GF-D8 (cell line): ENCODE measurements around the gene COA6.
A peak's percentile ranks its signal among the peaks of the same experiment; 100 is the strongest.
"Not testable (repeated sequence)": the region's sequence is repeated elsewhere in the genome, so short reads cannot be mapped to it uniquely, and the experiment has no call there.

ENCODE experiments used
- DNase-seq: peaks from one replicate; lab custom pipeline; 2025; lab: John Stamatoyannopoulos, UW

The COA6 gene, protein sequence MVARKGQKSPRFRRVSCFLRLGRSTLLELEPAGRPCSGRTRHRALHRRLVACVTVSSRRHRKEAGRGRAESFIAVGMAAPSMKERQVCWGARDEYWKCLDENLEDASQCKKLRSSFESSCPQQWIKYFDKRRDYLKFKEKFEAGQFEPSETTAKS

DNA sequence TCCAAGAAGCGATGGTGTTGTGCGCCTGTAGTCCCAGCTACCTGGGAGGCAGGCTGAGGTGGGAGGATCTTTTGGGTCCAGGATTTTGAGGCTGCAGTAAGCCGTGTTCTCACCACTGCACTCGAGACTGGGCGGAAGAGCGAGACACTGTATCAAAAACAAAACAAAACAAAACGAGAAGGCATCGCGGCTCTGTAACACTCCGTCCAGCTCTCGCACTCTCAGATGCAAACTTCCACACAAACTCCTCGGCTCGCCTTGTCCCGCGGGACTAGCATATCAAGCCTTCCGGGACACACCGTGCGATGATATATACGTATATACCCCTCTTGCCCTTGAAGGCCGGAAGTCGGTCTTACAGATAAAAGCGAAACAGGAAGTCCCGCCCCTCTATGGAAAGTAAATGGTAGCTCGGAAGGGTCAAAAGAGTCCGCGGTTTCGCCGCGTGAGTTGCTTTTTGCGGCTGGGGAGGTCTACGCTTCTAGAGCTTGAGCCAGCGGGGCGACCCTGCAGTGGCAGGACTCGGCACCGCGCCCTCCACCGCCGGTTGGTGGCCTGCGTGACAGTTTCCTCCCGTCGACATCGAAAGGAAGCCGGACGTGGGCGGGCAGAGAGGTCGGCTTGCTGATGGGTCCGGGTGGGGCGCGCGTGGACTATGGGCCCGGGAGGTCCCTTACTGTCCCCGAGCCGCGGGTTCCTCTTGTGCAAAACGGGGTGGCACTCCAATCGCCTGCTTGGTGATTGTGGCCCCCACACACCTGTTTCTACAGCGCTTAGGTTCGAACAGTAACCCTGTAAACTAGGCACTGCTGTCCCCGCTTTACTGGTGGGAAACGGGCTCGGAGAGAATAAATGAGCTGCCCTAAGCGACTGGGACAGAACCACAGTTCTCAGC, at the start of gene COA6:
Gene COA6, plus strand, starts transcription at position 393 of the 895 bp plus-strand sequence. Its CDS starts 11 bp downstream, at position 404.
- peak; percentile 97 for DNase-seq

DNA sequence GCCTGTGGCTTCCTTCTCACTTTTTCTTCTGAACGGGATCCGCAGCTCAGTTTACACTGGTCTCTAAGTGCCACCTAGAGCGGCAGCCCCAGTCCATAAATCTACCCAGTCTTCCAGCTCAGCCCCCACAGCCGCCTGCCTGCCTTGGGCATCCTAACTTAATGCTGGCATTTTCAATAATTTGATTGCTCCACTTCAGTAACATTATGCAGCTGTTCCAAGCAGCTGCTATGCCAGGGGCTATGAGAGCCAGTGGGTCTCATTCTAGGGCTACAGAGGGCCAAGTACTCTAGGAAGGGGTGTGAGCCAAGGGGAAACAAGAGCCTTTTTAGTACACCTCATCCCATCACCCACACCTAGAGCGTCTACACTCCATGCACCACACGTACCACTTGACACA, 48.4 kb upstream of the COA6 start:
- no peak for DNase-seq

DNA sequence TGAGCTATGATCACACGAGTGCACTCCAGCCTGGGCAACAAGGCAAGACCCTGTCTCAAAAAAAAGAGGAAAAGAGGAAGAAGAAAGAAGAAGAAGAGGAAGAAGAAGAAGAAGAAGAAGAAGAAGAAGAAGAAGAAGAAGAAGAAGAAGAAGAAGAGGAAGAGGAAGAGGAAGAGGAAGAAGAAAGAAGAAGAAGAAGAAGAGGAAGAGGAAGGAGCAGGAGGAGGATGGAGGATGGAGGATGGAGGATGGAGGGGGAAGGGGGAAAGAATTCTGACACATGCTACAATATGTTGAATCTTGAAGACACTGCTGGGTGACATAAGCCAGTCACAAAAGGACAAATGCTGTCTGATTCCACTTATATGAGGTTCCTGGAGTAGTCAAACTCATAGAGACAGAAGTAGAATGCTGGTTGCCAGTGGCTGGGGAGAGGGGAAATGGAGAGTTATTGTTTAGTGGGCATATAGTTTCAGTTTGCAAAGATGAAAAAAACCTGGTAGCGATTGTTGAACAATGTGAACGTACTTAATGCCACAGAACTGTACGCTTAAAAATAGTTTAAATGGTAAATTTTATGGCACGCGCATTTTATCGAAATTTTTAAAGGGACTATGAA, 47.3 kb upstream of the COA6 start:
- no peak for DNase-seq

DNA sequence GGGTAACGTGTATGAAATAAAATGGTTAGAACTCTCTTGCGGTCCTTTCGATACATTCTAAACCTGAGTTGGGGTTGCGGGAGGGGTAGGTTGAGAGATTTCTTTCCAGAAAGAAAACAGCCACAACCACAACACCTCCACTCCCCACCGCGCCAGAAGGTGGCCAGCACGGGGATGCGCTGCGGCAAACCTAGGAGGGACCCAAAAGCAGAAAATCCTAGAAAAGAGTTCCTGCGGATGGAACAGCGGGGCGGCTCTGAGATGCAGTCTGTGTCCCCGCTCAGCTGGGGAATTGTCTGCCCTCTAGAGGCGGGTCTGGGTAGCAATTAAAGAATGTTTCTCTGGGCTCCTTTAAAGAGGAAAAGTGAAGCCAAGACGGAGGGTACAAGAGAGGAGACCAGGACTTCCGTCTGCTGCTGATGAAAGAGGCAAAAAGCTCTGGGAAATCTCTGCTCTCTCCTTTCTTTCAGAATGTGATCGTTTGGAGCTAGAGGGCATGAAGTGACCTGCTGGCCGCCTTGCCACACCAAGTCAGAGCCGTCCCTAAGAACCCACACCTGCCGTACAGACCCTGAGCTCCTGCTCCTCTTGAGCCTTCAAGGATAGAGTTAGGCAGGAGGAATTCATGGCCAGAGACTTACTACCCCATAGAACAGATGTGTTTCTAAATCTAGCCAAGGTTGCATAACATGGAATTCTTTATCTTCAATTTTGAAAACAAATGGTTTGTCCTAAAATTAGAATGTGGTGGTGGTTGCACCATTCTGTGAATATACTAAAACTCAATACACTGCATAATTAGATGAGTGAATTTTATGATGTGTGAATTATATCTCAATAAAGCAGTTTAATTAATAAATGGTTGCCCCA, 46.5 kb upstream of the COA6 start:
- DNase-seq: peak; percentile 14

DNA sequence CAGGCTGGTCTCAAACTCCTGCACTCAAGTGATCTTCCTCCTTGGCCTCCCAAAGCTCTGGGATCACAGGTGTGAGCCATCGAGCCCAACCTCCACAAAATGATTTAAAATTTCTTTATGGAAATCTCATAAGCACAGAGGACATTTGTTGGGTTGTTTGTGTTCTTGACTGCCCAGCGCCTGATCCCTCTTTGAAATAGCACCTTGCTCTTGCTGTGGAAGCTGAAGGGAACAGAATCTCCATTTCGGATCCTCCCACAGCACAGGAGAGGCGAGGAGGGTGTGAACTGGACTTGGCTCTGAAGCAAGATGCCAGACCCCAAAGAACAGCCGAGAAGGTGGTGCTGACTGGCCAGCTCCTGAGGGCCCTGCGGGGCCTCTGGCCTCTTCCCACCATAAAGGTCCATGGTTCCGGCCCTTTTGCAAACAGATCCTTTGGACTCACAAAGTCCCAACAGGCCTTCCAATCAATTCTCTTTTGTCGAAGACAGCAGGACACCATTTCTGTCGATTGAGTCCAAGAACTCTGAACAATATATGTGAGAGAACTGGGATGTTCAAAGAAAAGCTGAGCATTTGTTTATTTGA, 45.6 kb upstream of the COA6 start:
- DNase-seq: no peak

DNA sequence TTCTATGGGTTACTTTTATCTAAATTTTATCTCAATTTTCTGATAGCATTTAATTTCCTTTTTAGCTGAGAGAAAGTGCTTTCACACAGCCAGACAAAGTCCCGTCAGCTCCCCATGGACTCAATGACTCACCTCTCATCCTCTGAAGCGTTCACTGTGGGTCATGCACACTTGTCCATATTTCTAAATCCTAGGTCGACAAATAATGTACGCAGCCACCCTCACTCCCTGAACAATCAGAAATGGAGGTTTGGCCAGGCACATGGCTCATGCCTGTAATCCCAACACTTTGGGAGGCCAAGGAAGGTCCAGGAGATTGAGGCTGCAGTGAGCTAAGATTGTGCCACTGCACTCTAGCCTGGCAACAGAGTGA, 42.4 kb upstream of the COA6 start:
- DNase-seq: no peak

DNA sequence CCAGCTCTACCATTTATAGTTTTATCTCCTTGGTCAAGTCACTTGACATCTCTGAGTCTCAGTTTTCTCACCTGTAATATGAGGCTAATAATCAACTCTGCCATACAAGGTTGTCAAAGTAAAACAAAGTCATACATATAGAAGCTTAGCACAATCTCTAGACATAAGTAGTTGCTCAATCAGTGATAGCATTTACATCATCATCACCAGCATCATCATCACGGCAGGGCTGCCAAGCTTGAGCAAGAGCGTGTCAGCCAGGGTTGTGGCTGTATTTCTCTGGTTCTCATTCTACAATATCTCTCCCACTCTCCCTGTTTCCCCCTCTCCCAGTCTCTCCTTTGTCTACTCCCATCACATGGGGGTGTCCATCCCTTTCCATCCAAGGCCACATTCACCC, 41.7 kb upstream of the COA6 start:
- peak; percentile 6 for DNase-seq

DNA sequence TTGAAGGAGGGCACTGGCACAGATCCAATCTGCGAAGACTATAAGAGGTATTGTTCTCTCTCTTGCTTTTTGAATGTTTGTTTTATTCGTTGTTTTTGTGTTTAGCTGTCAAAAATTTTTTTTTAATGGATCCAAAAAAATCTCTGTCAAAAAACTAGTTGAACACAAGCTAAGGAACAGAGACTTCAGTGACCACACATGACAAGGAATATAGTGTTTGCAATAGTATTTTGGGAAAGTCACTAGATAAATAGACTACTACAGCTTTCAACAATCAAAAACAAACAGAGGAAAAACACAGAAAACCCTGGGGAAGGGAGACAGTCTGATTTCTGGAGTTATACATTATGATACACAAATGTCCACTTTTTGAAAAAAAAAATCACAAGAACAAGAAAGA, 36.9 kb upstream of the COA6 start:
- DNase-seq: no peak

DNA sequence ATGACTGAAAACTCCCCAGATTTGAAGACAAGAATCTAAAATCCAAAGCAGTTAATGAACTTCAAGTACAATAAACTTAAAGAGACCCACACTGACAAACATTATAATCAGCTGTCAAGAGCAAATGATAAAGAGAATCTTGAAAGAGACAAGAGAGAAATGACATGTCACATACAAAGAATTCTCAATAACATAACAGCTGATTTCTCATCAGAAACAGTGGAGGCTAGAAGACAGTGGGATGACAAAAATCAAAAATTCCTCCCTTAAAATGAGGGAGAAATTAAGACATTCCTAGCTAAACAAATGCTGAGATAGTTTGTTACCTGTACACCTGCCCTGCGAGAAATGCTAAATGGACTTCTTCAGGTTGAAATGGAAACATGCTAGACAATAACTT, 36.0 kb upstream of the COA6 start:
- no peak for DNase-seq

DNA sequence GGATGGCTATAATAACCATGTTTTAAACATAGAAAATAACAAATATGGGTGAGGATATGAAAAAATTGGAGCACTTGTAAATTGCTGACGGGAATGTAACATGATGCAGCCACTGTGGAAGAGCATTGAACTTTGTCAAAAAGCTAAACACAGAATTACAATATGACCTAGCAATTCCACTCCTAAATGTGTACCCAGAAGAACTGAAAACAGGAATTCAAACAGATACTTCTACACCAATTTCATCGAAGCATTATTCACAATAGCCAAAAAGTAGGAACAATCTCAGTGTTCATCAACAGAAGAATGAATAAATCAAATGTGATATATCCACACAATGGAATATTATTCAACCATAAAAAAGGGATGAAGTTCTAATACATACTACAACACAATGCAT, 32.7 kb upstream of the COA6 start:
- DNase-seq: no peak

DNA sequence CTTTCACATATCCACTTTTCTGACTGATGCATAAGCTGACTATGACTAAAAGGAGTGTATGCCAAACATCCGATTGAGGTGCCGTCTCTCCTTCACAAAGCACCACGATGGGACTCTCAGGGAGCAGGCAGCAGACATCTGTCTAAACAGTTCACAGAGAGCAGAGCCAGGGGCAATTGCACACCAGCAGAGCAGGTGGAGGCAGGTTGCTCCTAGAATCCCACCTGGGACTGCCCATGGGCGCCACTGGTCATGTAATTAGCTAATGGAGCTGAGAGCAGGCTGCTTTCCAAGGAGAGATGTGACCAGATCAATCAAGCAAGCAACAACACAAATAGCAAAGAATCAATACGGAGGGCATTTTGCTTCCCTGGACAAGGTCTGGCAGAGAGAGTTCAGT, 30.5 kb upstream of the COA6 start:
- no peak for DNase-seq

DNA sequence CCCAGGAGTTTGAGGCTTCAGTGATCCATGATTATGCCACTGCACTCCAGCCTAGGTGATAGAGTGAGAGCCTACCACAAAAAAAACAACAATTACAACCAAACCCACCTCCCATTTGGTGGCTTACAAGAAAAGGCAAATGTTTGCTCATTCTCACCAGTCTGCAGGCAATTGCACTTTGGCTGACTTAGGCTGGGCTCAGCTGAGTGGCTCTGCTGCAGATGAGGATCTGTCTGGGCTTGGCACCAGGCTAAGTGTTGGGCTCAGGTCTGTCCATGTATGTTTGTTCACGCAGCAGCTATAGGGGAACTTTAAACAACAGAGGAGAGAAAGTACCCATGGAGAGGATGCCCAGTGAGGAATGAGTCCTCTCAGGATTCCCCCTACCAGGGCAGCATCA, 28.0 kb upstream of the COA6 start:
- no peak for DNase-seq

DNA sequence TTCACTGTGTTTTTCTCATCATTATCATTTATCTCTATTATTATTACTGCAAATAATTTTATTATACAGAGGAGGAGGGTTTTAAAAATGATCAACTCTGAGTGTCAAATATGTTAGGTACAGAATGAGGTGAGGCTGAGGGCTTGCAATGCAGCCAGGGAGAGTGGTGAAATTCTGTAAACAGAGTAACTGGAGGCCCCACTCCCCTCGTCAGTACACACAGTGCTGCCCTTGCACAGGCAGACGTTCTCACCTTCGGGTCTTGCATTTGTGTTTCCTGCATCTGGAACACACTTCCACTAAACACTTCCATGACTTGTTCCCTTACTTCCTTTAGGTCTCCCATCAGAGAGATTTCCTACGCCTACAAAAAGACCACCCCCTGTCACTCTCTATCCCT, 24.3 kb upstream of the COA6 start:
- DNase-seq: no peak

DNA sequence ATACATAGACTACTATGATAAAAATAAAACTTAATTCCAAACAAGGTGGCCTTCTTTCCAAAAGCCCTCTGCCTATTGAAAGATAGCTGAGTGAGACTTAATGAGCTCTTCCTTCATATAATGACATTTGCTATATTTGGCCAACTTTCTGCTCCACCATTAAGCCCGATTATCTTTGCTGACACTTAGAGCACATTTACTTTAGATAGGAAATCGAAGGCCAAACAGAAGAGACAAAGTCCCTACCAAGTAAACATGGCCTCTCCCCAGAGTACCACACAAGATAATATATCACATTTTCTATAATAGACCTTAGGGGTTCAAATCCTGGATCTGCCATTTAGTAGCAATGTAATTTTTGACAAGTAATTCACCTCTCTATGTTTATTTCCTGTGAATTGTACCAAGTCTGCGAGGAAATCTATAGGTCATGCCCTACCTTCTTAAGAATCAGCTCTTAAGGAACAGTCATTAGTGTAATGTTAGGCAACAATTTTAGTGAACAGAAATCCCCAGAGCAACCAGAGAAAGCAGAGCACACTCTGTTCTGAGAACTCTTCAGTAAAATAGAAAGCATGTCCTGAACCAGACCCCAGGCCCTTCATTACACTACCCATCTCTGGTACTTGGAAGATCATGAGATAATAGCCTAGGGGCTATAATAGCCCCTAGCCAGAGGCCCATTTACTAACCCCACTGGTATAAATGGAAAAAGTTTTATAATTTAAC, 17.3 kb upstream of the COA6 start:
- DNase-seq: no peak

DNA sequence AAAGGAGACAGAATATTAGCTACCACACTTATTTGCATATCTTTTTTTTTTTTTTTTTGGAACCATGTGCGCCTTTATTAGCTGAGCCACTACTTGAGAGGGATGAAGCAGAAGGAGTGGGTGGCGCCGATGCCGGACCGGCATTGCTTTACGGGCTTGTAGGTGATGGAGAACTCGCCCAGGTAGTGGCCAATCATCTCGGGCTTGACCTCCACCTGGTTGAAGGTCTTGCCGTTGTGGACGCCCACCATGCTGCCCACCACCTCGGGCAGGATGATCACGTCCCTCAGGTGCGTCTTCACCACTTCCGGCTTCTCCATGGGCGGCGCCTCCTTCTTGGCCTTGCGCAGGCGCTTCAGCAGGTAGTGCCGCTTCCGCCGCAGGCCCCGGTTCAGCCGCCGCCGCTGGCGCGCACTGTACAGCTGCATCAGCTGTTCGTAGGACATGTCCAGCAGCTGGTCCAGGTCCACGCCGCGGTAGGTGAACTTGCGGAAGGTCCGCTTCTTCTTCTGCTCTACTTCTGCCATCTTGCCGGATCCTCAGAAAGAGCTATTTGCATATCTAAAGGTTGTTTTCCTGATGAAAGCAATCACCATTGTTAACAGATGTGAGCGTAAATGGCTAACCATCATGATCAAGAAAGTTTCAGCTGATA, 16.5 kb upstream of the COA6 start:
- DNase-seq: not testable (repeated sequence)

DNA sequence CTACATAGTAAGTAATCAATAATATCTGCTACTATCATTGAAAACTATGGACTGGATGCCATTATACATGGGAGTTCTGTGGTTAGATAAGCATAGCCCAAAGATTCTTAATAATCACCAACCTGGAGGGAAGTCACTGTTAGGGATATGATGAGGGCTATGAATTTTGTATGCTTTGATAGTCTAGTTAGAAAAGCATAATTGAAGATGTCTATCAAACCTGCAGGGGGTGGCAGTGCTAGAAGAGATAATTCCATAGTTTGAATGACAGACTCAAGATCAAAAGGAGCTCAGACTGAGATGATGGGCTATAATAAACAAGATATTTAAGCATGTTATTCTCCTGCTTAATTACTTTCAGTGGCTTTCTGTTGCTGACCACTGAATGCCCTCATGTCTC, 15.4 kb upstream of the COA6 start:
- no peak for DNase-seq

DNA sequence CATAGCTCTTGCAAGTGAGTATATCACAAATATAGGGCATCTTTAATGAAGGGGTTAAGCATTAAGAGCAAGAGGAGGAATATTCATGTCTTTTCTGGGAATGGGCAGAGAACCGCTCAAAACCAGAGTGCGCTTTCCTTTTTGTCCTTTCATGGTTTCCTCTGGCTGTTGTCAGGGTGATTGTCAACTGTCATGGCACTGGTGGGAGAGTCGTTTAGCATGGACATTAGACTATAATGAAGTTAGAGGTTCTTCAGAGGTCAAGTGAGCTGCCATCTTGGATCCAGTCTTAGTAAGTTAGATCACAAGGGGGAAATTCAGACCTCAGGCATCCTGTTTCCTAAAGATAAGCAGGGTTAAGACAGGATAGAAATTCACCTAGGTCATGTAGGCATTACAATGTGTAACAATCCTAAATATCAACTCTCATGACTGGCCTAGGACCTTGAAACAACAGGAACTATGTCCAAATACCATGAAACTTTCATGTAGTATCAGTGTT, 12.1 kb upstream of the COA6 start:
- no peak for DNase-seq

DNA sequence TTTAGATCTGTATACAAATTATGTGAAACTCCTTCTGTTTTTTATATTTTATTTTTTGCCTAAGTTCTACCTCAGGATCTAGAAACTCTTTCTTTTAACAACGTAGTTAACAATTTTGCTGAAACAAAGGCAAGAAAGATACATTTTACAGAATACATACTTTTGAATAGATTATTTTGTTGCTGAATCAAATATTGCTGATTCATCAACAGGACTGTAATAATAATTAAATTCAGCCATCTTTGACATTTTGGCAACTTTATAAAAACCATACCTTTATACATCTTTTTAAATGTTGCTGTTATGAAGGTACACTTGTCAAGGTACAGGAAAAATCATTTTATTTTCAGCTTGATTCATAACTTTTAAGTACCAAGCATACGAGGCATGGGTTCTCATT, 10.7 kb upstream of the COA6 start:
- DNase-seq: no peak

DNA sequence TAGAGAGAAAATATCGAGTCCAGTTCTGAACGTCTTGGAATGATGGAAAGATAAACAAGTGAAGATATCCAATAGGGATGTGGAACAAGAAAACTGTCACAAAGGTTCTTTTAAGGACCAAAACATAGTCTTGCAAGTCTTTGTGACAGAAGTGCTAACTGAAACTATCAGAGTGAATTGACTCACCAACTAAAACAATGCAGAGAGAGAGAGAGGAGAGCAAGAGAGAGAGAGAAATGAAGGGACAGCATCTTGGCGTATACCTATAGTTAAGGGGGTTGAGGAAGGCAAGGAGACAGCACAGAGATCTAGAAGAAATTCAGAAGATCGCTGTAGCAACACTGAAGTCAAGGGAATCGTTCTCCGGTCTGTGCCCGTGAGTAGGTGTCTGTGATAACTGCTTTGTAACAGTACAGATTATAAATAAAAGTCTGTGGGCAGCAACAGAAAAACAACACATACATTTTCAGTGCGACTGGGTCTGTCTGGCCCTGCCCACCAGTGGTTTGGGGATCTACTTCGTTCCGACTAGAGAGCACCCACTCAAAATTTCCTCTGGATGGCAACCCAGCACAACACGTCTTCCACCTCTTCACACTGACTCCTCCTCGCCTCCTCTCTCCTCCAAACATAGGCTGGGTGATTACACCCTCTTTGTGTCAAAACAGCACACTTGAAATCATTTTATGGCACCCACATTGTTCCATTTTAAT, 4.8 kb upstream of the COA6 start:
- no peak for DNase-seq

DNA sequence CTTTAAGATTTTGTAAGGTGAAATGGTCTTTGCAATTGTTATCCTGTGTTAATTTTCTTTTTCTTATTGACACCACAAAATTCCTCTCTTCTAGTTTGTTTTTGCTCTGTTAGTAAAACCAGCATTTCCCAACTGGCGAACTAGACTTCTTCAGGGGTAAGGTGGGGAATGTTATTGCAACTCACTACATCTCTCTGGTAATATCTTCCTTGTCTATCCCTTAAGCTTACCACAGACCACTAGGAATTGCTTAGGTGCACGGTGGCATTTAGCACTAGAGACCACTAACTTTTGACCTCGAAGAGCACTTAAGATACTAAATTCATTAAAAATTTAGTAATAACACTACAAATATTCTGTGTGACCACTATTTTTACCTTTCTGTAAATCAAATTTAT, 4.2 kb upstream of the COA6 start:
- no peak for DNase-seq
